Left renal cortex interstitium (tissue), 4 donors: ENCODE measurements around the gene GRK4. TPM values are rescaled to one million over a fixed set of nuclear protein-coding genes. Genes with fewer than 3 reads are reported as not detected.
"Not testable (repeated sequence)": the region's sequence is repeated elsewhere in the genome, so short reads cannot be mapped to it uniquely, and the experiment has no call there.

Source experiments
- DNase-seq, 4 donors: peaks; one replicate each; pipeline ENCODE4 v3.0.0-alpha.2; 2013; ENCODE audit warnings: low read depth in 4 of 4, low spot score in 2 of 4, missing footprints in 1 of 4
- polyA plus RNA-seq, 4 donors: library from polyadenylated mRNA; unstranded; fragments of 120-200 nt; gene quantifications; one replicate each; pipeline ENCODE4 v1.2.1, GENCODE V29; 2013; ENCODE audit not compliant: insufficient read length in 4 of 4

GRK4 gene
- polyA plus RNA-seq, 4 donors: 7.6 to 12.1 (median 8.9) TPM

- DNase-seq: no peak
These were observed 33.1 kb upstream of the GRK4 start for GRCh38 chr4:2930135-2930757.

- no peak for DNase-seq
These were observed 32.4 kb upstream of the GRK4 start for GRCh38 chr4:2930758-2931511.

- DNase-seq: no peak
These were observed 31.7 kb upstream of the GRK4 start for GRCh38 chr4:2931512-2932301.

GRCh38 chr4:2932321-2932950 lies 30.9 kb upstream of the GRK4 start:
- no peak for DNase-seq

- DNase-seq: no peak
These were observed 30.3 kb upstream of the GRK4 start for GRCh38 chr4:2932951-2933565.

- DNase-seq: no peak
These were observed 29.8 kb upstream of the GRK4 start for GRCh38 chr4:2933566-2934076.

- no peak for DNase-seq
These were observed 29.1 kb upstream of the GRK4 start for GRCh38 chr4:2934077-2934812.

GRCh38 chr4:2934813-2935761 lies 28.3 kb upstream of the GRK4 start:
- peak; percentile 69 to 85 (median 80) for DNase-seq

- no peak for DNase-seq
These were observed 27.3 kb upstream of the GRK4 start for GRCh38 chr4:2935762-2936743.

- no peak for DNase-seq
These were observed 26.6 kb upstream of the GRK4 start for GRCh38 chr4:2936773-2937145.

GRCh38 chr4:2937146-2937857 lies 26.1 kb upstream of the GRK4 start:
- no peak for DNase-seq

GRCh38 chr4:2937986-2938385 lies 25.4 kb upstream of the GRK4 start:
- DNase-seq: no peak

GRCh38 chr4:2938411-2938810 lies 25.0 kb upstream of the GRK4 start:
- DNase-seq: not testable (repeated sequence)

- DNase-seq: no peak
These were observed 24.5 kb upstream of the GRK4 start for GRCh38 chr4:2938906-2939305.

GRCh38 chr4:2939383-2940243 lies 23.8 kb upstream of the GRK4 start:
- DNase-seq: no peak
